Stimulated activated CD8-positive, alpha-beta memory T cell treated with anti-CD3 and anti-CD28 coated beads, Interleukin-12 subunit alpha, Interleukin-12 subunit beta, amount 100 ng/mL, for 24 hours (primary cell): ENCODE results near the gene HOXA13.

Source experiments
- DNase-seq: peaks from one replicate; pipeline ENCODE4 v3.0.0-alpha.2; 2020; ENCODE audit errors: extremely low read depth

HOXA13 gene

DNA sequence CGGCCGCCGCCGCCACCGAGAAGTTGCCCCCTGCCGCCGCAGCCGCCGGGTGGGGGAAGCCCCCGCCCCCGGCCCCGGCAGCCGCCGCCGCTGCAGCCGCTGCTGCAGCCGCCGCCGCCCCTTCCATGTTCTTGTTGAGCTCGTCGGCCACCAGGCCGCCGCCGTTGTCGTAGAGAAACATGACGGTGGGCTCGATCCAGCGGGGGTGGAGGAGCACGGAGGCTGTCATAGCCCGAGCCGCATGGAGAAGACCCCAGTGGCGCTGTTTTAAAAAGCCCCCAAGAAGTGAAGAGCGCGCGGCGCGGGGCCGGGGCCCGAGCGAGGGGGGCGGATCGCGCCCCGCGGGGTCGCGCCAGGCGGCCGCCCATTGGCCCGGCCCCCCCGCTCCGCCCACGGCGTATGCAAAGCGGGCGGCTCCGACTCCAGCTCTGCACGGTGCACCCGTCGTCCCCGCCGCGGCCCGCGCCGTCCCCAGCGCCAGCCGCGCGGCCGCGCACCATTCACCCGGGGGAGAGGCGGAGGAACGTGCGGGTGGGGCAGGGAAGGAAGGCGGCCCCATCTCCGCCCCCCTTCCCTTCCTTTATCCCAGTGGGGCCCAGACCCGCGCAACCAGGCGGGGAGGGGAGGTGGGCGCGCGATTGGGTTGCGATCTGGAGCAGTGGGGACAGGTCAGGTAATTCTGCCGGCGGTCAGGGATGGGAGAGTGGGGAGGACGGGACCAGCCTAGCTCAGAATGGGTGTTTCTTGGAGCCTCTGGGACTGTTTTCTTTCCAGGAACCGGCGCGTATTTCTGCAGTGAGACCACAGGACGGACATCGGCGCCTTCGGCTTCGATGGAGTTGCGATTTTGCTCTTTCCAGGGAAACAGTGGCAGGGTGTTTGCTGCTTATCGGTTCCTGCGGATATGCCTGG, at the start of gene HOXA13:
Gene HOXA13 (minus strand): TSS at position 243 of the 912 bp plus-strand sequence. CDS start 14 bp downstream, at position 229.
- no peak for DNase-seq

DNA sequence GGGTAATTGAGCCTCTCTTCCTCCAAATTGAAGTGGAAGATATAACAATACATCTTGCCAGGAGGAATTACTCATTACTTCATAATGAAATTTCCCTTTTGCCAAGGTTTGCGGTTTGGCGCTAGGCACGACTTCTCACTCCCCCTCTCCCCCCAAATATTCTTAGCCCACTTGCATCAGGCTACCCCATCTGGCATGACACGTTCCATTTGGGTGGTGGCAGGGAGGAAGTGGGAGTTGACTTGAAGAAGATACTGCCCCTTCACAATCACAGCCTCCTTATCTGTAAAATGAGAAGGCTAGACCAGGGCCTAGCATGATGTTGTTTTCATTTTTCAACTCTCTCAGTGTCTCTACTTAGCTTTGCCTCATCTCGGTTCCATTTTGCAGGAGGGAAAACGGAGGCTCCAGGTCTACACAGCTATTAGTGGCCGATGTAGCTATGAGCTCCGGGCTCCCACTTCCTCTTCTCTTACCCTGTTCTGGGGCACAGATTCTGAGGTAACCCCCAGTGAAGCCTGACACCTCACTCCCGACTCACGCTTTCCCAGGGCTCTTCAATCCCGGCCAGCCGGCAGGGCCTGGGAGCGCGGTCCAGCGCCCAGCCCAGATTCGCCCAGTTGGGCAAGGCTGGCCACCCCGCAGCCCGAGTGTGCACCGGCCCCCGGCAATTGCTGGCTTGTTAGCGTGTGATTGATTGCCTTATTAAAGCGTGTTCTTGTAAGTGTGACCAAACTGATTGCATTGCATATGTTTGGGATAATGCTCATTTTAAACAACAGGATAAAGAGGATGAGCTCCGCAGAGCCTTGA, 49.2 kb upstream of the HOXA13 start:
- no peak for DNase-seq

DNA sequence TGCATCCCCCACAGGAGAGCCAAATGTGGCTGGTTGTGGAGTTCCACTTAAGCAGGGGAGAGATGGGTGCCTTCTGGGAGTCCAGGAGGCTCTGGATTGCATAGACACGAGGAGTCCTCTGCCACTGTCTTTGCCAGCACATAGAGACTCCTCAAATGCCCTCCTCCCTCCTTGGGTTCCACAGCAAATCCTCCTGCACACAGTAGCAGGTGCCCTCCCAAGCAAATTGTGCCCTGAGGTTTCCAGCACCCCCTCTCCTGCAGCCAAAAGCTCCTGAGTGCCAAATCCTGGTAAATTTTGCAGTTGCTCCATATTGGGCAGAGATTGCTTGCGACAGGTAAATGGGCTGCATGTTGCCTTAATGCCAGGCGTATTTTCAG, 48.5 kb upstream of the HOXA13 start:
- DNase-seq: no peak

DNA sequence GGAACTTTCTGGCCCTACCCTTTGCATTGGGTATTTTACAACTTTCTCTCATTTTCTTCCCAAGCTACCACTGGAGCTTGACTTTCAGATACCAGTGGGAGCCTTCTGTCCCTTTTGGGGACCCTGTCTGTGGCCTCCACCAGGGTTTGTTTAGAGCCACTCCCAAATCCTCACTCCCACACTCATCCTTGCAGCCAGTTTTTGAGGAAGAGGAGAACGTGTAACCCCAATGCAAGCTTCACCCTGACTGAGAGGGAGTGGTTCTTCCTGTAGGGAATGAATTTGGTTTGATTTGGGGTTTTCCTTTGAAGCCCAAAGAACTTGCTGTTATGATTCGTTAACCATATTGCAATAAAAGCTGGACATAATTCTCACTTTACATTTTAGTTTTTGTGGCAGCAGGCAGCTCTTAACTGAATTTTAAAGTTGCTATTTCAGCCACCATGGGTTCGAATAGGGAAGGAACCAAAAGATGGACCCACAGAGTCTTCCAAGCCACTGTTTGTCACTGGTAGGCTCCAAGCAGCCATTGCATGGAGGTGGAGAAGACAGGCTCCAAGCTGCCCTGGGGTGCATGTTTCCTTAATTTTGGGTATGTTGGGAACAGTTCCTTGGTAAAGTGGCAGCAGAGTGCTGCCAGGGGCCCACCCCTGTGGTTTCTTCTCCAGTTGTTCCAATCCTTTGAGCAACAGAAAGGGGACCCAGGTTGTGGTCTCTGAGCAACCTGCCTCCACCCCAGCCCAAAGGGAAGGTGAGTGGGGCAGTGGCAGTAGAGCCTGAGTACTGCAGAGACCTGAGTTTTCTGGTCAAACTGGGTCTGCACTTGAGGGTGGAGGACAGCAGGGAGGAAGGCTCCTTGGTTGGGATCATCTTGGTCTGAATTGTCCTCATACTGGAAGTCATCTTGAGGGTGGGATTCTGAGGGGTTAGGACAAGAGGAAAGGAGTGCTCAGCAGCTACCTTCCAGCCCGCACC, 47.8 kb upstream of the HOXA13 start:
- DNase-seq: no peak

DNA sequence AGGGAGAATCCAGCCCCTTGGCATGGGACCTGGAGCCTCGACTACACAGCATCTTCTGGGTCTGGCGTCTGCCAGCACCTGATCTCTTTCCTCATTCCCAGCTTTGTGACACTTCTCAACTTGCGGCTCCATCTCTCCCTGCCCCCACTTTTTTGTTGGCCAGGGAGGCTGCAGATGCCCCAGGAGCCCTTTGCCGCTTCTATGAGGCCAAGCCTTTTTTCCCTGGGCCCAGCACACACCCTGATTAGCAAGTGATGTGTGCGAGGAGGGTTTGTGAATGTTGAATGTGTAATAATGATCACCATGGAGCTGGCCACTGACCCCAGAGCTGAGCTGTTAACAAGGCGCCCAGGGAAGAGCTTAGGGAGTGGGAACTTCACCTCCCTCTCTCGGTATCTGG, 47.1 kb upstream of the HOXA13 start:
- no peak for DNase-seq

DNA sequence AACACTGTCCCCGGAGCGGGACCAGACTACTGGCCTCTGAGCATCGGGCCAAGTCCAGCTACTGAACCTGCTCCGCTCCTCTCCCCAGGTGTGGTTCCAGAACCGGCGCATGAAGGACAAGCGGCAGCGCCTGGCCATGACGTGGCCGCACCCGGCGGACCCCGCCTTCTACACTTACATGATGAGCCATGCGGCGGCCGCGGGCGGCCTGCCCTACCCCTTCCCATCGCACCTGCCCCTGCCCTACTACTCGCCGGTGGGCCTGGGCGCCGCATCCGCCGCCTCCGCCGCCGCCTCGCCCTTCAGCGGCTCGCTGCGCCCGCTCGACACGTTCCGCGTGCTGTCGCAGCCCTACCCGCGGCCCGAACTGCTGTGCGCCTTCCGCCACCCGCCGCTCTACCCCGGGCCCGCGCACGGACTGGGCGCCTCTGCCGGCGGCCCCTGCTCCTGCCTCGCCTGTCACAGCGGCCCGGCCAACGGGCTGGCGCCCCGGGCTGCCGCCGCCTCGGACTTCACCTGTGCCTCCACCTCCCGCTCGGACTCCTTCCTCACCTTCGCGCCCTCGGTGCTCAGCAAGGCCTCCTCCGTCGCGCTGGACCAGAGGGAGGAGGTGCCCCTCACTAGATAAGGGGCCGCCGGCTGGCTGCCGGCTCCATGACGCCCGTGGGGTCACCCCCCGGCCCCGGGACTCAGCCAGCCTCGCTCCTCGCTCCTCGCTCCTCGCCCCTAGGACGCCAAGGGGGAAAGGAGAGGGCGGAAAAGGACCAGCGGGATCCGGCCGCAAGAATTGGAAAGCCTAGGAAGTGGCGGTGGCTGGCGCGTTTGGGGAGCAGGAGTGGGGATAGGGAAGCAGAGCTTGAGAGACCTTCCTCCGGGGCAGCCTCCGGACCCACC, 46.2 kb upstream of the HOXA13 start:
- no peak for DNase-seq

DNA sequence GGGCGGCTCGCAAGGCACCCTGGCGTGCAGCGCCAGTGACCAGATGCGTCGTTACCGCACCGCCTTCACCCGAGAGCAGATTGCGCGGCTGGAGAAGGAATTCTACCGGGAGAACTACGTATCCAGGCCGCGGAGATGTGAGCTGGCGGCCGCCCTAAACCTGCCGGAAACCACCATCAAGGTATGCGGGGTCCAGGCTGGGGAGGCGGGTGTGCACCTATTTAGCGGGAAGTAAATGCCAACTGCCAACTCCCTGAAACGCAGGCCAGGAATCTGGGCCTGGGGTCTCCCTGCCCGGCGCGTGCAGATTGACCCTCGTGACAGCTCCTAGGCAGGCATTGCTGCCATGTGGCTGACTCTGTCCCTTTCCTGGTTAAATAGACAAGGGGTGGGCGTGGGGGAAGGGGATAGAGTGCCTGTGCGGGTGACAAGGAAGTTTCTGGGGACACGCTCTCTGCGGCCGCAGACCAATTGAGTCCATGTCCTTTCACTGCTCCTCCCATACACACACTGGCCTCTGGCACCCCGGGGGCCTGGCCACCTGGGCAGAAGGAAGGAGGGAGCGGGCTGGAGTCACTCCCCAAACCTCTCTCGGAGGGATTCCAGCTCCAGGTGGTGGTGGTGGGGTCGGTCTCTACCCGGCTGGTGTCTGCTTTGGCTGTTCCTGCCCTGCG, 45.4 kb upstream of the HOXA13 start:
- no peak for DNase-seq

DNA sequence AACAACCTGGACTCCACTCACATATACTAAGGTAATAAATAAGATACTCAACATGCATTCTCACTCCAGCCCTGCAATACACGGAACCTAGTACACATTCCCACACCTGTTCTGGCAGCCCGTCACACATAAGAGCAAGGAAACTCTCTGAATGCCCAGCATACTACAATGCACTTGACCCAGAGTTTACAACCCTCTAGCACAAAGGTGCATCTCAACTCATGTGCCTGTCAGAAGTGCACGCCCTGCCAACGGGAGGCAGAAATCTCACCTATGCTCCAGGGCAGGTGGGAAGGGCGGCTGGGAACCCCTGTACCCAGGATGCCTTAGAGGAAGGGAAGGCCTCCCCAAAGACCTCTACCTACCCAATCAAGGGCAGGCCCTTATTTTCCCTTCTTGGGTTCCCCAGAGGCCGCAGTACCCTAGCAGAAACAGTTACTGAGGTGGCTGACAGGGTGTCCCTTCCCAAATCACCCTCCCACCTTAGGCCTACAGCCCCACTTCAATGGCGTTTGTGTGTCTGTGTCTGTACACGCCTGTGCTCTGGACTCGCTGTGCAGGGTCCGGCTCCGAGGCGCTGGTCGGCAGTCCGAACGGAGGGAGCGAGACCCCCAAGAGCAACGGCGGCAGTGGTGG, 44.7 kb upstream of the HOXA13 start:
- DNase-seq: no peak

DNA sequence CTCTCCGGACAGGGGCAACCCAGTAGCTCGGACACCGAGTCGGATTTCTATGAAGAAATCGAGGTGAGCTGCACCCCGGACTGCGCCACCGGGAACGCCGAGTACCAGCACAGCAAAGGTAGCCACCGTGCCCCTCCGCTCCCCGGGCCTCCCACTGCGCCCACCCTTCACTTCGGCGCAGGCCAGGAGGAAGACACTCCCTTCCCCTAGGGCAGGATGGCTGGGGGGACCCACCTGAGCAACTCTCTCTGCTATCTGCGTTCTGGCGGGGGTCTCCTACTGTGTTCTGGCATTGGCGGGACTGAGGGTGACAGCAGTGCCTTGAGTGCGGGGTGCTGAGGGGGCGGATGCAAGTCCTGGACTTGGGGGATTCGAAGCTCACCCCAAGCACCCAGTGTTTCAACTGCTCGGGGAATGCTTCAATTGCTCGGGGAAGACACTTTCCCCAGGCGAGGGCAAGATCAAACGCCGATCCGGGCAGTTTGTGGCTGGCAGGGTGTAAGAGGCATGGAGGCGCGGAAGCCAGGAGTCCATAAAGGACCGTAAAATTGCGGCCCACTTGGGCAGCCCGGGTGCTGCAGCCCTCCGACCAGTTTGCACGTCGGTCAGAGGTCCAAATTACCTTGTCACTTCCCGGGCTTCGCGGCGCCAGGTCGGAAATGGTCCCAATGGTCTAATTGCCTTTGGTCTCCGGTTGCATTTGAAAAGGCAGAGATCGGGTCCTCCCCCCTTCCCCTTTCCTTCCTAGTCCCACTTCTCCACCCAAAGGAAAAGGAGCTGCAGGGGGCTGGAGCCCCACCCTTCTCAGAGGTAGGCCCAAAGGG, 43.7 kb upstream of the HOXA13 start:
- no peak for DNase-seq

DNA sequence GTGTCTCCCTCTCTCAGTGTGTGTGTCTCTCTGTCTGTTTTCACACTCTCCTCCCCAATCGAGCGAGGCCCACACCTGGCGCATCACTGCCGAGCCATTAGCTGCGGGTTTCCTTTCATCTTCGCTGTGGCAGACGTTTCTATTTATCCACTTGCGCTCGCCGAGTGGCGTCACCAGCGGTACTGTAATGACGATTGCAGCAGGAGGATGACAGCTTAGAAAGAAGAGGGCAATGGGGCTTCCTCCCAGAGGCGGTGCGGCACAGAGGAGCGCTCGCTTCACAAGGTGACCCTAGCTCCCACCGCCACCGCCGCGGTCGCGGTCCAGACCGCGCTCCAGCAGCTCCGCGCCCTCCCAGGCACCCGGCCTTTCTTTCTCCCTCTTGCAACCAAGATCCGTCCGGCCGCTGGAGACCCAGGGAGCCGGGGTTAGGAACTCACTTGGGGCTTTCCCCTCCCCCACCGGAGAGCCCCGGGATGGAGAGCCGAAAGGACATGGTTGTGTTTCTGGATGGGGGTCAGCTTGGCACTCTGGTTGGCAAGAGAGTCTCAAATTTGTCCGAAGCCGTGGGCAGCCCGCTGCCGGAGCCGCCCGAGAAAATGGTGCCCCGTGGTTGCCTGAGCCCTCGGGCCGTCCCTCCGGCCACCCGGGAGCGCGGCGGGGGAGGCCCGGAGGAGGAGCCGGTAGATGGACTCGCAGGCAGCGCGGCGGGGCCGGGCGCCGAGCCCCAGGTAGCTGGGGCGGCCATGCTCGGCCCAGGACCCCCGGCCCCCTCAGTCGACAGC, 42.9 kb upstream of the HOXA13 start, which contains the start of gene EVX1:
Gene EVX1 (plus strand): TSS at position 248 of the 785 bp plus-strand sequence. CDS start 229 bp downstream, at position 477.
- no peak for DNase-seq

DNA sequence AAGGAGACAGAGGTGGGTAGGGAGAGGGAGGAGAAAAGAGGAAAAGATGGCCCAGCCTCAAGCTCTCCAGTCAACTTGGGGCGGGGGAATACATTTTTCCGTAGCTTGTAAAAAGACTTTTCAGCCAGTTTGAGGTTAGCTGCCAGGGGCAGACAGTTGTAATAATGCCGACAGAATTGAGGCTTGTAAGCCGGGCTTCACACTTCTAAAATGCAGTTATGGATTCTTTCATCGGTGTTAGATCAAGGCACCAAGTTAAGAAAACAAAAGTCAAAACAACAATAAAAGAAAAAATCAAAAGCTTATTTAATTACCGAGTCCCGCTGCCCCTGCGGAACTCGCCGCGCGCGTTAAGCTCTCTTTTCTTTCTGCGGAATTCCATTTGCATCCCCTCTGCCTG, 42.3 kb upstream of the HOXA13 start:
- no peak for DNase-seq

DNA sequence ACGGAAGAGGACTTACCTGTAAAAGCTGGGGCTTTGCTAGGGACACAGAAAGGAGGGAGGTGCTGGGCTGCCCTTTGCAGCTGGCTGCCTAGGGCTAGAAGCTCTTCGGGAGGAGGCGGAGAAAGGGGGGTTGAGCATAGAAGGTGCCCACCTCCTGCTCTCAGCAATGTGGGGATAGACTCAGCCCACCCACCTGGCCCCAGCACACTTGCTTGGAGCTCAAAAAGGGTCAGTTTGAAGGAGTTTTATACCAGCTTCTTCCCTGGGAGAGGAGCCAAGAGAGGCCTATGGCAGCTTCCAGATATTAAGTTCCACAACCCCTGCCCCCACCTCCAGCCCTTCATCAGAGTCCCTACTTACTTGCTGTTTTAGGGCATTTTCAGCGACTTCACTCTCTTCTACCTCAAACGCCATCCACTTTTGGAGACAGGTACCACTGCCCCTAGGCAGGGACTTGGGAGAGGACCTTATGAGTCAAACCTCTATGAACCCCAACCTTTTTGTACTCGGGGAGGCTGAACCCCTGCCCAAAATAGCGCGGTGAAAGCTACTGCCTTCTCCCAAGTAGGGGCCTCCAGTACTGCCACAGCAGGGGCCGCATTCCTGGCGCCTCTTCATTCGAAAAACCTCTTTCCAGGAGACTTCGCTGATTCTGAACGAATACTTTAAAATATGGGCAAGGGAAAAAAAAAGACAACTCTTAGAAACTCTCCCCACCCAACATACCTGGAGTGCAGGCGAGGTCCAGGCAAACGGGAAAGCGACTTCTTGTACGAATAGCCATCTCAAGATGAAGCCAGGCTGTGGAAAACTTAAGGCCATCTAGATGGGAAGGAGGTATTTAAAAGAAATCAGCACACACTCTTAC, 41.5 kb upstream of the HOXA13 start:
- DNase-seq: no peak

DNA sequence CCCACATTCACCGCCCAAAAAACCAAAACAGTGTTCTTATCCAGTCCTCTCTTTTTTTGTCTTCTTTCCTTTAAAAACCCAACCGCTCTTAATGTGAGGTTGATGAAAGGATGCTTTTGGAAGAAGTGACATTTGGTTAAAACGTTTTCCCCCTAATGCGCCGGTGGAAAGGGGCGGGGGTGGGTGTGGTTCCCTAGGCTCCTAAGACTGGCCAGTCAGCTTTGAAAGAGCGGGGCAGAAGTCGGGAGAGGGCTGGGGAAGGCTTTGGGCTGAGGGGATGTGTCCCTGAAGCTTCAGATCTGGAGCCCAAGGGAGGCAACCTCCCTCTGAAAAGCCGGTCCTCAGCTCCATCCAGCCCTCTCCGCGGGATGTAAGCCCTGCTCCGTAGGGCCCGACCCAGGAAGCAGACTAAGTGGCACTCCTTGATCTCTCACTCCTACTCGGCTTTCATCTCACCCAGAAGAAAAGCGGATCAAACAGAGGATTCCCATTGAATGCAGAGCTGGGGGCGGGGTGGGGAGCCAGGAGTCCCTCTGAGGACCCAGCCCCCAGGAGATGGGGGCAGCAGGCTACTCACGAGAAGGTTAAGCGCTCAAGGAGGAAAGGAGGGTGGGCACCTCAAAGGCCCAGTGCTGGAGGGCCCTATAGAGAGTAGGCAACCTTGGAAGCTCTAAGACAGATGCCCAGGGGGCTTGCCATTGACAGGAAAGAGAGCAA, 40.3 kb upstream of the HOXA13 start:
- no peak for DNase-seq

DNA sequence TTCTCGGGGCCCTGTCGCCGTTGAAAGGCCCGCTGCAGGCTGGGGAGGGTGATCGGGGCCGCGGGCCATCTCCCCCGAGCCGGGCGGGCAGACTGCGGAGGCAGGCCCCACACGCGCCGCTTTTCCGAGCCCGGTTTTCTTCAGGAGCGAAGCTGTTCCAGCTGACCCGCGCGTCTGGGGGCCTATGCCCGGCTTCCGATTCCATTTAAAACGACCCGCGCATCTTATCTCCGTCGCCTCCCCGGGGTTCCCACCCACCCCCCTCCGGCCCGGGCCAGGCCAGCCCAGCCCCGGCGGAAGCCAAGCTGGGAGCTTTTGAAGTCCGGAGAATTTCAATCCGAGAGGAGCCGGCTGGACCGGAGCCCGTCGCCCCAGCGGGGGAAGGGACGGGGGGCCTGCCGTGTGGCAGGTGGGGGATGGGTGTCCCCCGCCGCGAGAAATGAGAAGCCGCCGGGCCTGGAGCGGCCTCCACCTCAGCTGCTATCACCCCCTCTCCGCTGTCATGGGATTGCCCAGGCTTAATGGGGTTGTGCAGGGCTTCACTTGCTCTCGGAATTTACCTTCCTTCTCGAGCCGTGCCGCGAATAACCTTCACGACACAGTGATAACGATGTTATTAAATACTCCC, 39.6 kb upstream of the HOXA13 start:
- DNase-seq: no peak

DNA sequence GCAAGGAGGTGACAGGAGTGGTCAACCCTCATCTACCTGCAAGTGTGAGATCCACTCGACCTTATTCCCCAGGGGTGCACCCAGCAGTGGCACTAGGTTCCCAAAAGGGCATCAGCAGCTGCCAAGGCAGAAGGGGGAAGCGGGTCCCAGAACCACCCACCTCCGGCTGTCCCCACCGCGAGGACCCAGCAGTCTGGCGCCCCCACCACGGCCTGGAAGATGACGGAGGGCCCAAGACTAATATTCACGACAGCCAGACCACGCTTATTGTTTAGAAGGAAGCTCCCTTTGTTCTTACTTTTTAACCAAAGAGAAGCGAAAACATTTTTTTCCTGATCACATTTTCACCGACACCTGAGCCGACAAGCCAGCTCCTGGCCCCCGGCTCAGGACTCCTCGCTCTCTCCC, 39.1 kb upstream of the HOXA13 start:
- DNase-seq: no peak
